HepG2 (cell line): ENCODE data around the gene STYK1.

Source experiments
- MAFF ChIP-seq: IDR thresholded peaks from 2 replicates; pipeline ENCODE4 v1.6.1; 2011; ENCODE audit warnings: low read depth, low read length, improper control_type of control experiment
- MED1 ChIP-seq: sonication (generic); formaldehyde crosslinking; IDR thresholded peaks from 2 replicates; pipeline ENCODE4 v1.4.0; 2020; ENCODE audit warnings: missing genetic modification reagents
- NFYB ChIP-seq: sonication (generic); formaldehyde crosslinking; IDR thresholded peaks from 2 replicates; pipeline ENCODE4 v1.4.0; 2020; ENCODE audit warnings: missing genetic modification reagents
- POLR2AphosphoS5 ChIP-seq: IDR thresholded peaks from 2 replicates; pipeline ENCODE4 v1.6.1; 2012; ENCODE audit warnings: low read depth, low read length
- ZBTB7A ChIP-seq: sonication (generic); formaldehyde crosslinking; IDR thresholded peaks from 2 replicates; pipeline ENCODE4 v1.8.0; 2022; ENCODE audit warnings: mild to moderate bottlenecking, missing genetic modification reagents
- TF ChIP-seq, protein P1 (sequence below): sonication (generic); formaldehyde crosslinking; IDR thresholded peaks from 2 replicates; pipeline ENCODE4 v1.5.0; 2020; ENCODE audit warnings: mild to moderate bottlenecking, missing genetic modification reagents, moderate library complexity
- TF ChIP-seq, protein P2 (sequence below): sonication (generic); formaldehyde crosslinking; IDR thresholded peaks from 2 replicates; pipeline ENCODE4 v1.8.1; 2022; ENCODE audit warnings: mild to moderate bottlenecking, missing genetic modification reagents
- TF ChIP-seq, protein P3 (sequence below): sonication (generic); formaldehyde crosslinking; IDR thresholded peaks from 2 replicates; pipeline ENCODE4 v1.5.0; 2020; ENCODE audit warnings: missing genetic modification reagents, mild to moderate bottlenecking, borderline replicate concordance
- TF ChIP-seq, protein P4 (sequence below): sonication (generic); formaldehyde crosslinking; conservative IDR thresholded peaks from 2 replicates; pipeline ENCODE4 v1.5.0; 2020; ENCODE audit warnings: missing genetic modification reagents
- TF ChIP-seq, protein P5 (sequence below): sonication (generic); formaldehyde crosslinking; IDR thresholded peaks from 2 replicates; pipeline ENCODE4 v1.8.1; 2022; ENCODE audit warnings: low read depth, mild to moderate bottlenecking, missing genetic modification reagents
- TF ChIP-seq, protein P6 (sequence below): sonication (generic); formaldehyde crosslinking; IDR thresholded peaks from 2 replicates; pipeline ENCODE4 v1.4.0; 2020; ENCODE audit warnings: missing genetic modification reagents, borderline replicate concordance
- TF ChIP-seq, protein P7 (sequence below): sonication (generic); formaldehyde crosslinking; IDR thresholded peaks from 2 replicates; pipeline ENCODE4 v1.4.0; 2020; ENCODE audit warnings: missing genetic modification reagents, mild to moderate bottlenecking, borderline replicate concordance

DNA sequence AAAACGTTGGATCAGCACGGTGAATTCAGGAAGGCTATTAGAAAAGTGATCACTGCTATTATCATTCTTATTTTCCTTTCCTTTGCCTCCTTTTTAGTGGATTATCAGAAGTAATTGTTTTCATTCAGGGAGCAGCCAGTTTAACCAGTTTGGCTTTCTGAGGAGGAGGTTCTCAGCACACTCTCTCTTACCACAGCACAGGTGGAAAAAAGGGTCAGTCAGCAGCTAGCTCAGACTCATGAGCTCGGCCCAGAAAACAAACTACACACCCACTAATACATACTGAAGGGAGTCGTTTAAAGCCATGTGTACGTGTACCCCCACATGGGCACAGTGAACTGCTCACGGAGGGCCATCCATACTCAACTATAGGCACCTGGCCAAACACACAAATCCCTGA is 37.2 kb downstream of the STYK1 start:
- TF ChIP-seq, protein P1, sequence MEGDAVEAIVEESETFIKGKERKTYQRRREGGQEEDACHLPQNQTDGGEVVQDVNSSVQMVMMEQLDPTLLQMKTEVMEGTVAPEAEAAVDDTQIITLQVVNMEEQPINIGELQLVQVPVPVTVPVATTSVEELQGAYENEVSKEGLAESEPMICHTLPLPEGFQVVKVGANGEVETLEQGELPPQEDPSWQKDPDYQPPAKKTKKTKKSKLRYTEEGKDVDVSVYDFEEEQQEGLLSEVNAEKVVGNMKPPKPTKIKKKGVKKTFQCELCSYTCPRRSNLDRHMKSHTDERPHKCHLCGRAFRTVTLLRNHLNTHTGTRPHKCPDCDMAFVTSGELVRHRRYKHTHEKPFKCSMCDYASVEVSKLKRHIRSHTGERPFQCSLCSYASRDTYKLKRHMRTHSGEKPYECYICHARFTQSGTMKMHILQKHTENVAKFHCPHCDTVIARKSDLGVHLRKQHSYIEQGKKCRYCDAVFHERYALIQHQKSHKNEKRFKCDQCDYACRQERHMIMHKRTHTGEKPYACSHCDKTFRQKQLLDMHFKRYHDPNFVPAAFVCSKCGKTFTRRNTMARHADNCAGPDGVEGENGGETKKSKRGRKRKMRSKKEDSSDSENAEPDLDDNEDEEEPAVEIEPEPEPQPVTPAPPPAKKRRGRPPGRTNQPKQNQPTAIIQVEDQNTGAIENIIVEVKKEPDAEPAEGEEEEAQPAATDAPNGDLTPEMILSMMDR (CRISPR knock-in tag) = no peak
- TF ChIP-seq, protein P2, sequence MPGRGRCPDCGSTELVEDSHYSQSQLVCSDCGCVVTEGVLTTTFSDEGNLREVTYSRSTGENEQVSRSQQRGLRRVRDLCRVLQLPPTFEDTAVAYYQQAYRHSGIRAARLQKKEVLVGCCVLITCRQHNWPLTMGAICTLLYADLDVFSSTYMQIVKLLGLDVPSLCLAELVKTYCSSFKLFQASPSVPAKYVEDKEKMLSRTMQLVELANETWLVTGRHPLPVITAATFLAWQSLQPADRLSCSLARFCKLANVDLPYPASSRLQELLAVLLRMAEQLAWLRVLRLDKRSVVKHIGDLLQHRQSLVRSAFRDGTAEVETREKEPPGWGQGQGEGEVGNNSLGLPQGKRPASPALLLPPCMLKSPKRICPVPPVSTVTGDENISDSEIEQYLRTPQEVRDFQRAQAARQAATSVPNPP (CRISPR knock-in tag) = no peak
- TF ChIP-seq, protein P3, sequence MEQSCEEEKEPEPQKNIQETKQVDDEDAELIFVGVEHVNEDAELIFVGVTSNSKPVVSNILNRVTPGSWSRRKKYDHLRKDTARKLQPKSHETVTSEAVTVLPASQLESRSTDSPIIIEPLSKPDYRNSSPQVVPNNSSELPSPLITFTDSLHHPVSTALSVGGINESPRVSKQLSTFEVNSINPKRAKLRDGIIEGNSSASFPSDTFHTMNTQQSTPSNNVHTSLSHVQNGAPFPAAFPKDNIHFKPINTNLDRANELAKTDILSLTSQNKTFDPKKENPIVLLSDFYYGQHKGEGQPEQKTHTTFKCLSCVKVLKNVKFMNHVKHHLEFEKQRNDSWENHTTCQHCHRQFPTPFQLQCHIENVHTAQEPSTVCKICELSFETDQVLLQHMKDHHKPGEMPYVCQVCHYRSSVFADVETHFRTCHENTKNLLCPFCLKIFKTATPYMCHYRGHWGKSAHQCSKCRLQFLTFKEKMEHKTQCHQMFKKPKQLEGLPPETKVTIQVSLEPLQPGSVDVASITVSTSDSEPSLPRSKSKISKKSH (CRISPR knock-in tag) = no peak
- TF ChIP-seq ZBTB7A (CRISPR knock-in tag) (no peak), POLR2AphosphoS5 (no peak), MED1 (CRISPR knock-in tag) (no peak), NFYB (CRISPR knock-in tag) (no peak), MAFF (no peak)
- TF ChIP-seq, protein P4, sequence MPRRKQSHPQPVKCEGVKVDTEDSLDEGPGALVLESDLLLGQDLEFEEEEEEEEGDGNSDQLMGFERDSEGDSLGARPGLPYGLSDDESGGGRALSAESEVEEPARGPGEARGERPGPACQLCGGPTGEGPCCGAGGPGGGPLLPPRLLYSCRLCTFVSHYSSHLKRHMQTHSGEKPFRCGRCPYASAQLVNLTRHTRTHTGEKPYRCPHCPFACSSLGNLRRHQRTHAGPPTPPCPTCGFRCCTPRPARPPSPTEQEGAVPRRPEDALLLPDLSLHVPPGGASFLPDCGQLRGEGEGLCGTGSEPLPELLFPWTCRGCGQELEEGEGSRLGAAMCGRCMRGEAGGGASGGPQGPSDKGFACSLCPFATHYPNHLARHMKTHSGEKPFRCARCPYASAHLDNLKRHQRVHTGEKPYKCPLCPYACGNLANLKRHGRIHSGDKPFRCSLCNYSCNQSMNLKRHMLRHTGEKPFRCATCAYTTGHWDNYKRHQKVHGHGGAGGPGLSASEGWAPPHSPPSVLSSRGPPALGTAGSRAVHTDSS (CRISPR knock-in tag) = no peak
- TF ChIP-seq, protein P5, sequence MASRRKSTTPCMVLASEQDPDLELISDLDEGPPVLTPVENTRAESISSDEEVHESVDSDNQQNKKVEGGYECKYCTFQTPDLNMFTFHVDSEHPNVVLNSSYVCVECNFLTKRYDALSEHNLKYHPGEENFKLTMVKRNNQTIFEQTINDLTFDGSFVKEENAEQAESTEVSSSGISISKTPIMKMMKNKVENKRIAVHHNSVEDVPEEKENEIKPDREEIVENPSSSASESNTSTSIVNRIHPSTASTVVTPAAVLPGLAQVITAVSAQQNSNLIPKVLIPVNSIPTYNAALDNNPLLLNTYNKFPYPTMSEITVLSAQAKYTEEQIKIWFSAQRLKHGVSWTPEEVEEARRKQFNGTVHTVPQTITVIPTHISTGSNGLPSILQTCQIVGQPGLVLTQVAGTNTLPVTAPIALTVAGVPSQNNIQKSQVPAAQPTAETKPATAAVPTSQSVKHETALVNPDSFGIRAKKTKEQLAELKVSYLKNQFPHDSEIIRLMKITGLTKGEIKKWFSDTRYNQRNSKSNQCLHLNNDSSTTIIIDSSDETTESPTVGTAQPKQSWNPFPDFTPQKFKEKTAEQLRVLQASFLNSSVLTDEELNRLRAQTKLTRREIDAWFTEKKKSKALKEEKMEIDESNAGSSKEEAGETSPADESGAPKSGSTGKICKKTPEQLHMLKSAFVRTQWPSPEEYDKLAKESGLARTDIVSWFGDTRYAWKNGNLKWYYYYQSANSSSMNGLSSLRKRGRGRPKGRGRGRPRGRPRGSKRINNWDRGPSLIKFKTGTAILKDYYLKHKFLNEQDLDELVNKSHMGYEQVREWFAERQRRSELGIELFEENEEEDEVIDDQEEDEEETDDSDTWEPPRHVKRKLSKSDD = no peak
- TF ChIP-seq, protein P6, sequence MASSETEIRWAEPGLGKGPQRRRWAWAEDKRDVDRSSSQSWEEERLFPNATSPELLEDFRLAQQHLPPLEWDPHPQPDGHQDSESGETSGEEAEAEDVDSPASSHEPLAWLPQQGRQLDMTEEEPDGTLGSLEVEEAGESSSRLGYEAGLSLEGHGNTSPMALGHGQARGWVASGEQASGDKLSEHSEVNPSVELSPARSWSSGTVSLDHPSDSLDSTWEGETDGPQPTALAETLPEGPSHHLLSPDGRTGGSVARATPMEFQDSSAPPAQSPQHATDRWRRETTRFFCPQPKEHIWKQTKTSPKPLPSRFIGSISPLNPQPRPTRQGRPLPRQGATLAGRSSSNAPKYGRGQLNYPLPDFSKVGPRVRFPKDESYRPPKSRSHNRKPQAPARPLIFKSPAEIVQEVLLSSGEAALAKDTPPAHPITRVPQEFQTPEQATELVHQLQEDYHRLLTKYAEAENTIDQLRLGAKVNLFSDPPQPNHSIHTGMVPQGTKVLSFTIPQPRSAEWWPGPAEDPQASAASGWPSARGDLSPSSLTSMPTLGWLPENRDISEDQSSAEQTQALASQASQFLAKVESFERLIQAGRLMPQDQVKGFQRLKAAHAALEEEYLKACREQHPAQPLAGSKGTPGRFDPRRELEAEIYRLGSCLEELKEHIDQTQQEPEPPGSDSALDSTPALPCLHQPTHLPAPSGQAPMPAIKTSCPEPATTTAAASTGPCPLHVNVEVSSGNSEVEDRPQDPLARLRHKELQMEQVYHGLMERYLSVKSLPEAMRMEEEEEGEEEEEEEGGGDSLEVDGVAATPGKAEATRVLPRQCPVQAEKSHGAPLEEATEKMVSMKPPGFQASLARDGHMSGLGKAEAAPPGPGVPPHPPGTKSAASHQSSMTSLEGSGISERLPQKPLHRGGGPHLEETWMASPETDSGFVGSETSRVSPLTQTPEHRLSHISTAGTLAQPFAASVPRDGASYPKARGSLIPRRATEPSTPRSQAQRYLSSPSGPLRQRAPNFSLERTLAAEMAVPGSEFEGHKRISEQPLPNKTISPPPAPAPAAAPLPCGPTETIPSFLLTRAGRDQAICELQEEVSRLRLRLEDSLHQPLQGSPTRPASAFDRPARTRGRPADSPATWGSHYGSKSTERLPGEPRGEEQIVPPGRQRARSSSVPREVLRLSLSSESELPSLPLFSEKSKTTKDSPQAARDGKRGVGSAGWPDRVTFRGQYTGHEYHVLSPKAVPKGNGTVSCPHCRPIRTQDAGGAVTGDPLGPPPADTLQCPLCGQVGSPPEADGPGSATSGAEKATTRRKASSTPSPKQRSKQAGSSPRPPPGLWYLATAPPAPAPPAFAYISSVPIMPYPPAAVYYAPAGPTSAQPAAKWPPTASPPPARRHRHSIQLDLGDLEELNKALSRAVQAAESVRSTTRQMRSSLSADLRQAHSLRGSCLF = no peak
- TF ChIP-seq, protein P7, sequence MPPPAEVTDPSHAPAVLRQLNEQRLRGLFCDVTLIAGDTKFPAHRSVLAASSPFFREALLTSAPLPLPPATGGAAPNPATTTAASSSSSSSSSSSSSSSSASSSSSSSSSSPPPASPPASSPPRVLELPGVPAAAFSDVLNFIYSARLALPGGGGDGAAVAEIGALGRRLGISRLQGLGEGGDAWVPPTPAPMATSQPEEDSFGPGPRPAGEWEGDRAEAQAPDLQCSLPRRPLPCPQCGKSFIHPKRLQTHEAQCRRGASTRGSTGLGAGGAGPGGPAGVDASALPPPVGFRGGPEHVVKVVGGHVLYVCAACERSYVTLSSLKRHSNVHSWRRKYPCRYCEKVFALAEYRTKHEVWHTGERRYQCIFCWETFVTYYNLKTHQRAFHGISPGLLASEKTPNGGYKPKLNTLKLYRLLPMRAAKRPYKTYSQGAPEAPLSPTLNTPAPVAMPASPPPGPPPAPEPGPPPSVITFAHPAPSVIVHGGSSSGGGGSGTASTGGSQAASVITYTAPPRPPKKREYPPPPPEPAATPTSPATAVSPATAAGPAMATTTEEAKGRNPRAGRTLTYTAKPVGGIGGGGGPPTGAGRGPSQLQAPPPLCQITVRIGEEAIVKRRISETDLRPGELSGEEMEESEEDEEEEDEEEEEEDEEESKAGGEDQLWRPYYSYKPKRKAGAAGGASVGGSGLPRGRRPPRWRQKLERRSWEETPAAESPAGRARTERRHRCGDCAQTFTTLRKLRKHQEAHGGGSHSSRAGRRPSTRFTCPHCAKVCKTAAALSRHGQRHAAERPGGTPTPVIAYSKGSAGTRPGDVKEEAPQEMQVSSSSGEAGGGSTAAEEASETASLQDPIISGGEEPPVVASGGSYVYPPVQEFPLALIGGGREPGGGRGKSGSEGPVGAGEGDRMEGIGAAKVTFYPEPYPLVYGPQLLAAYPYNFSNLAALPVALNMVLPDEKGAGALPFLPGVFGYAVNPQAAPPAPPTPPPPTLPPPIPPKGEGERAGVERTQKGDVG (CRISPR knock-in tag) = no peak
